GM23248 (cell line): ENCODE results near the gene LYG1. TPM values are rescaled to one million over a fixed set of nuclear protein-coding genes. Genes with fewer than 3 reads are reported as not detected.
"Not testable (repeated sequence)": the region's sequence is repeated elsewhere in the genome, so short reads cannot be mapped to it uniquely, and the experiment has no call there.

ENCODE experiments used
- DNase-seq: peaks from one replicate; pipeline ENCODE4 v3.0.0-alpha.2; 2015
- H2AFZ ChIP-seq: fragments of 200-600 bp; sonication (generic); 2 replicates; pipeline ENCODE4 v1.6.1; 2016; ENCODE audit warnings: antibody characterized with exemption
- H3F3A ChIP-seq: fragments of 200-600 bp; sonication (generic); 2 replicates; pipeline ENCODE4 v1.6.1; 2016; ENCODE audit warnings: mild to moderate bottlenecking, antibody characterized with exemption, mixed run types; ENCODE audit not compliant: insufficient read depth
- H3K27ac ChIP-seq: fragments of 200-600 bp; sonication (generic); 2 replicates; pipeline ENCODE4 v1.5.1; 2016; ENCODE audit warnings: mild to moderate bottlenecking
- H3K27me3 ChIP-seq: fragments of 200-600 bp; sonication (generic); replicated peaks from 2 replicates; pipeline ENCODE4 v1.6.1; 2016; ENCODE audit warnings: mild to moderate bottlenecking; ENCODE audit not compliant: insufficient read depth
- H3K36me3 ChIP-seq: fragments of 200-600 bp; sonication (generic); 2 replicates; pipeline ENCODE4 v1.6.1; 2016; ENCODE audit warnings: low read depth, mild to moderate bottlenecking
- H3K4me1 ChIP-seq: fragments of 200-600 bp; sonication (generic); 2 replicates; pipeline ENCODE4 v1.6.1; 2016; ENCODE audit warnings: mild to moderate bottlenecking; ENCODE audit not compliant: insufficient read depth
- H3K4me2 ChIP-seq: fragments of 200-600 bp; sonication (generic); one replicate; pipeline ENCODE4 v1.6.1; 2016; ENCODE audit warnings: mild to moderate bottlenecking; ENCODE audit not compliant: unreplicated experiment
- H3K4me3 ChIP-seq: fragments of 200-600 bp; sonication (generic); 2 replicates; pipeline ENCODE4 v1.5.1; 2016; ENCODE audit warnings: mild to moderate bottlenecking
- H3K79me2 ChIP-seq: fragments of 200-600 bp; sonication (generic); 2 replicates; pipeline ENCODE4 v1.6.1; 2016; ENCODE audit warnings: mild to moderate bottlenecking; ENCODE audit not compliant: insufficient read depth
- H3K9ac ChIP-seq: fragments of 200-600 bp; sonication (generic); 2 replicates; pipeline ENCODE4 v1.6.1; 2016; ENCODE audit warnings: mild to moderate bottlenecking
- H3K9me2 ChIP-seq: fragments of 200-600 bp; sonication (generic); 2 replicates; pipeline ENCODE4 v1.6.1; 2016; ENCODE audit warnings: mixed run types, mild to moderate bottlenecking, moderate library complexity; ENCODE audit not compliant: insufficient read depth
- H3K9me3 ChIP-seq: fragments of 200-600 bp; sonication (generic); one replicate; pipeline ENCODE4 v1.6.1; 2017; ENCODE audit warnings: low read depth
- H4K20me1 ChIP-seq: fragments of 200-600 bp; sonication (generic); 2 replicates; pipeline ENCODE4 v1.6.0; 2016; ENCODE audit not compliant: insufficient read depth
- EZH2 ChIP-seq: fragments of 200-600 bp; sonication (generic); IDR thresholded peaks from 2 replicates; pipeline ENCODE4 v1.6.1; 2018; ENCODE audit warnings: antibody characterized with exemption, mild to moderate bottlenecking; ENCODE audit not compliant: insufficient read depth, poor library complexity, severe bottlenecking
- EZH2phosphoT487 ChIP-seq: fragments of 200-600 bp; sonication (generic); IDR thresholded peaks from 2 replicates; pipeline ENCODE4 v1.6.1; 2018; ENCODE audit warnings: antibody characterized with exemption, moderate library complexity, mild to moderate bottlenecking, low read depth; ENCODE audit not compliant: insufficient read depth
- WGBS, 2 experiments: methylation state at CpG; one replicate each; pipeline ENCODE4 v1.1.6; 2015 to 2017; ENCODE audit warnings: low lambda C conversion rate in 2 of 2, low coverage in 1 of 2; ENCODE audit errors: missing lambda C conversion rate in 2 of 2; 5-methylcytosine and 5-hydroxymethylcytosine counted together
- in situ Hi-C: fragments of 300-500 bp; cut with MboI; formaldehyde crosslinking; loops from 2 replicates; pipeline ENCODE4 v1.15.0; 2020
- polyA plus RNA-seq: library from polyadenylated mRNA; unstranded; fragments of >200 nt; fragmentation: Nextera tagmentation; extraction: Ambion mirVana; gene quantifications from 2 replicates; pipeline ENCODE4 v1.2.1, GENCODE V29; 2016
- total RNA-seq: library from RNA; depleted of rRNA; stranded (reverse); fragments of >200 nt; shearing (Covaris generic); gene quantifications from 2 replicates; pipeline ENCODE4 v1.2.3, GENCODE V29; 2014; rRNA removed

Gene LYG1
- total RNA-seq (not detected in 2 replicates), polyA plus RNA-seq (0.19 and 0.25 TPM in 2 replicates)

DNA sequence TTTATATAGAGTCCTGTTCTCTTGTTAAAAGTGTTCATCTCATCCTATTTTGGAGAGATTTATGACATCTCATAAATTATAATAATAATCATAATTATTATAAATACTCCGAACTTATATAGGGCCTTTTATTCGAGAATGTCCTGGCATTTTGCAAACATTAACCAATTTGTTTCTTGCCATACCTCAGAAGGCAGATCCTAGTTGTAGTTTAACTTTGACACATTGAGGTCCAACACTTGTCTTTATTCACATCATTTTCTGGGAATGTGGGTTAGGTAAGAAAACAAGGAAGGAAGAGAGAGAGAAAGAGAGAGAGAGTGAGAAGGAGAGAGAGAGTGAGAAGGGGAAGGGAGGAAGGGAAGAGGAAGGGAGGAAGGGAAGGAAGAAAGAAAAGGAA, at the start of gene LYG1:
Gene LYG1 (minus strand): TSS at position 101 of the 400 bp plus-strand sequence. CDS start 5,527 bp downstream, outside the sequence.
- H3K27ac ChIP-seq, H3K9me3 ChIP-seq, H3K4me3 ChIP-seq, H3K79me2 ChIP-seq, H3K9me2 ChIP-seq, DNase-seq, H3K9ac ChIP-seq, H4K20me1 ChIP-seq, H3K4me2 ChIP-seq, H3K4me1 ChIP-seq, H3K27me3 ChIP-seq, H3K36me3 ChIP-seq, H2AFZ ChIP-seq, in situ Hi-C loops, H3F3A ChIP-seq: not testable (repeated sequence)
- WGBS, 2 experiments = 75 to 79% methylated on average over 2 of the region's 2 CpGs

DNA sequence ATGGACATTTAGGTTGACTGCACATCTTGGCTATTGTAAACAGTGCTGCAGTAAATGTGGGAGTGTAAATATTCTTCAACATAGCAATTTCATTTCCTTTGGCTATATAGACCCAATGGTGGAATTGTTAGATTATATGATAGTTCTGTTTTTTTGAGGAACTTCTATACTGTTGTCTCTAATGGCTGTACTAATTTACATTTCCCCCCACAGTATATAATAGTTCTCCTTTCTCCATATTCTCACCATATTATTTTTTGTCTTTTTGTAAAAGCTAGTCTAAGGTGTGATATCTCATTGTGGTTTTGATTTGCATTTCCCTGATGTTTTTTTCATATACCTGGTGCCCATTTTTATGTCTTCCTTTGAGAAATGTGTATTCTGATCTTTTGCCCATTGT, 49.2 kb upstream of the LYG1 start:
- Histone ChIP-seq H2AFZ (no peak overlapping the region), H3F3A (0 out of 2 replicates have a peak, but pooled peaks cover 4% of the 10 kb centered on the region), H3K36me3 (no peaks in the 10 kb centered on the region), H4K20me1 (peaks cover 17% of the 10 kb centered on the region), H3K9me2 (no peaks in the 10 kb centered on the region), H3K9ac (no peak overlapping the region), H3K4me1 (peaks cover 13% of the 10 kb centered on the region; the same call in 1 of the 2 replicates), H3K27ac (no peak overlapping the region), H3K9me3 (no peaks in the 10 kb centered on the region), H3K4me2 (no peak overlapping the region), H3K79me2 (peaks cover 100% of the 10 kb centered on the region), H3K4me3 (no peak overlapping the region), H3K27me3 (no peaks in the 10 kb centered on the region)
- TF ChIP-seq EZH2 (no peak), EZH2phosphoT487 (no peak)
- DNase-seq = no peak
- in situ Hi-C loops = no loop called here

DNA sequence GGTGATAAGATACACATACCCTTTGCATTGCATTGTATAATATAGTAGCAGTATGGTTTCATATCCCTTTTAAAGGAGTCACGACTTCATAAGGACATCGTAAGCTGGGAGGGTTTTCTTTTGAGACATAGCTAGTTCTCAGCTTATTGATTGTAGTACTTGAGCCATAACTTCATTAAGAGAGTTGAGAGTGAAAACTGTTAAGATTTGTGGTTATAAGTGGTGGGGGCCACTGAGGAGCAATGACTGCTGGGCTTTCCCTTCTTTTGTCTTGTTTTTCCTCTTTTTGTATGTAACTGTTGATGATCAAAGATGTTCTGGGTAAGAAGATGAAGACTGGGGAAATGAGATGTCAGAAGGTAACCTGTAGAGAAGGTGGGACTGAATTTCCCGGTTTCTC, 47.2 kb upstream of the LYG1 start:
- 98 to 99% methylated on average over 3 of the region's 3 CpGs for whole genome bisulfite sequencing, 2 experiments
- TF ChIP-seq EZH2phosphoT487 (no peak), EZH2 (no peak)
- in situ Hi-C loops = no loop called here
- H3K4me1 ChIP-seq = no peaks in the 10 kb centered on the region
- H3F3A ChIP-seq = no peaks in the 10 kb centered on the region
- H3K9me3 ChIP-seq = no peaks in the 10 kb centered on the region
- no peak overlapping the region for H3K9ac ChIP-seq
- no peak overlapping the region for H3K27ac ChIP-seq
- H3K27me3 ChIP-seq = no peaks in the 10 kb centered on the region
- H2AFZ ChIP-seq = no peak overlapping the region
- DNase-seq = no peak
- H4K20me1 ChIP-seq = peaks cover 6% of the 10 kb centered on the region
- no peaks in the 10 kb centered on the region for H3K36me3 ChIP-seq
- no peaks in the 10 kb centered on the region for H3K9me2 ChIP-seq
- peaks cover 100% of the 10 kb centered on the region for H3K79me2 ChIP-seq
- H3K4me3 ChIP-seq = no peak overlapping the region
- no peak overlapping the region for H3K4me2 ChIP-seq

DNA sequence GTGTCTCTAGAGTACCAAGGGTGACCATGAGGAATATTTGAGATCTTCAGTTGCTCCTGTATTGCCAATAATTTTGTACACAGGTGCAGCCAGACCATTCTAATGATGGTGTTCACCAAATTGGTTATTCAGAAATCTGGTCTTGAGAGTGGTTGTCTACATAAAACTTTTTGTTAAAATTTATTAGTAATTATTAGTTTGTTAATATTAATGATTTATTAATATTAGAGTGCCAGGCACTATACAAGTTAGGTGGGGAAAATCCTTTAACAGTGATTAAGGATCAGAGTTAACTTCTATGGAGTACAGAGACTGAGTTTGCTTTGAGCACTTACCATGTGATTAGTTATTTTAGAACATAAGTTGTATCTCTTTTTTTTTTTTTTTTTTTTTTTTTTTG, 45.2 kb upstream of the LYG1 start:
- Histone ChIP-seq H3K4me3 (no peak overlapping the region), H3K4me1 (0 out of 2 replicates have a peak, but pooled peaks cover 6% of the 10 kb centered on the region), H3K9me2 (no peaks in the 10 kb centered on the region), H3K36me3 (no peaks in the 10 kb centered on the region), H3K4me2 (no peak overlapping the region), H3K9ac (no peak overlapping the region), H3K27me3 (no peaks in the 10 kb centered on the region), H3K27ac (no peak overlapping the region), H3K79me2 (peaks cover 100% of the 10 kb centered on the region), H3F3A (no peaks in the 10 kb centered on the region), H2AFZ (no peak overlapping the region), H3K9me3 (no peaks in the 10 kb centered on the region), H4K20me1 (peaks cover 2% of the 10 kb centered on the region; the same call in 1 of the 2 replicates)
- in situ Hi-C loops = no loop called here
- no peak for TF ChIP-seq EZH2phosphoT487
- TF ChIP-seq EZH2 = no peak
- DNase-seq = no peak

DNA sequence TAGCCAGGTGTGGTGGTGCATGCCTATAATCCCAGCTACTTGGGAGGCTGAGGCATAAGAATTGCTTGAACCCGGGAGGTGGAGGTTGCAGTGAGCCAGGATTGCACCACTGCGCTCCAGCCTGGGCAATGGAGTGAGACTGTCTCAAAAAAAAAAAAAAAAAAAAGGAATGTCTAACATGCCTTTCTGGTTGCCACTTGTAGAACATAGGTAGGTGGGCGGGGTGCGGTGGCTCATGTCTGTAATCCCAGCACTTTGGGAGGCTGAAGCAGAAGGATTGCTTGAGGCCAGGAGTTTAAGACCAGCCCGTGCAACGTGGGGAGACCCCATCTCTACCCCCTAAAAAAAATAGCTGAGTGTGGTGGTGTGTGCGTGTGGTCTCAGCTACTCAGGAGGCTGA, 44.4 kb upstream of the LYG1 start:
- Histone ChIP-seq H3K4me1 (peaks cover 11% of the 10 kb centered on the region; the same call in 1 of the 2 replicates), H3K79me2 (peaks cover 100% of the 10 kb centered on the region)
- H3K9me3 ChIP-seq, H3K9me2 ChIP-seq, H3K4me2 ChIP-seq, H4K20me1 ChIP-seq, H3K9ac ChIP-seq, H2AFZ ChIP-seq, H3K36me3 ChIP-seq, H3K27me3 ChIP-seq, in situ Hi-C loops, DNase-seq, H3F3A ChIP-seq, H3K4me3 ChIP-seq, H3K27ac ChIP-seq: not testable (repeated sequence)
- WGBS, 2 experiments = 96 to 98% methylated on average over 7 of the region's 7 CpGs
